NCI-H128 (cell line): ENCODE data around the gene CUL2.

ENCODE experiments used
- DNase-seq: peaks from one replicate; lab custom pipeline; 2025; ENCODE audit not compliant: unreplicated experiment; lab: John Stamatoyannopoulos, UW

Gene CUL2

DNA sequence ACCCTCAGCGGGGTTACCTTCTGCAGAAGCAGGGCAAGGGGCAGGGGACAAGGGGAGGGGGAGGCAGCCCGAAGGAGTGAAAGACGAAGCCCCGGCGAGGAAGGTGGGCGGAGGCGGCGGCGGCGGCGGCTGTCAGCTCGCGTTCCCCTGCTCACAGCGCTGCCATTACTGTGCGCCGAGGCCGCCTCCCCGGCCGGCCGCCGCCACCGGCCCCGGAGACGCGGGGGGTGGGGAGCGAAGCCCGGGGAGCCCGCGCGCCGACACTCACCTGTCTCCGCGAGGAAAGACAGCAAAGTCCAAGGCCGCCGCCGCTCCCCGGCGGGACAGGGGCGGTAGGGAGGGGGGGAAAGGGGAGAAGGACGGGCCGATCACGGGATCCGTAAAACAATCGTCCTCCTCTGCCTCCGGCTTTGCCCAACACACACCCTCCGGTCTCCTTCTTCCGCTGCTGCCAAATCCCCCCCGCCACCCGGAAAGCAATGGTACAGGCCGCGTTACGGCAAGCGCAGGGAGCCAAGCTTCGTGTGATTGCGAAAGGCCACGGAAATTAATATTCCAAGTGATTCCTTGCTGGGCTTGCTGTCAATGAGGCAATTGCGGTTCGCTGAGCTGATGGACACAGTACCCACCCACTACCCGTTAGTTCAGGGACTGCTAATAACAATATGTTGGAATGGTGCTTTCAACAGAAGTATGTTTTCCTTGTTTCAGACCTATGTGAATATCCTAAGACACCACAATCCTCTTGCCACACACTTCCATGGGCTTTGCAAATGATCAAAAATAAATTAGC, at the start of gene CUL2:
Gene CUL2 (minus strand): TSS at position 180 of the 793 bp plus-strand sequence. CDS start 19,024 bp downstream, outside the sequence.
- DNase-seq, result peak; percentile 45

DNA sequence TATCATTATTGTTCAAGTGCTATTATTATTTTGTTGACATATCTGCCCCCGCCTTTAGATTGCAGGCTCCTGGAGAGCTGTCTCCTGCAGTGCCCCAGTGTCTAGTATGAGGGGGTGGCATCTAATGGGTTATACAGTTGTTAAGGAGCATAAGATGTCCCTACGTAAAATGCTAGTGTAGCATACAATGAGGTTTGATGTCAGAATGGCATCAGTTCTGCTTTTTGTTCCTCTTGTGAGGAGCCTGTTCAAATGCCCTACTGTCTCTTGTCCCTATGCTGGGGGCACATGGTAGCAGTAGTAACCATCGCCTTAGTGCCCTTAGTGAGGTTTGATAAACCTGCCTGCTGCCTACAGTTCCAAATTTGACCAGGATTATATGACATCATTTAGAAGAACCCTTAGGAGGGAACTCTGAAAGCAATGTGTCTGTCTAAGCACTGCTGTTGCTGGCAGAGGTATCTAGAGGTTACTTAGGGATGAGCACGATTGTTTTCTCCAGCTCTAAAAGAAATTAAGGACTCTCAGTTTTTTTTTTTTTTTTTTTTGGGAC, 46.2 kb upstream of the CUL2 start:
- DNase-seq, result no peak

DNA sequence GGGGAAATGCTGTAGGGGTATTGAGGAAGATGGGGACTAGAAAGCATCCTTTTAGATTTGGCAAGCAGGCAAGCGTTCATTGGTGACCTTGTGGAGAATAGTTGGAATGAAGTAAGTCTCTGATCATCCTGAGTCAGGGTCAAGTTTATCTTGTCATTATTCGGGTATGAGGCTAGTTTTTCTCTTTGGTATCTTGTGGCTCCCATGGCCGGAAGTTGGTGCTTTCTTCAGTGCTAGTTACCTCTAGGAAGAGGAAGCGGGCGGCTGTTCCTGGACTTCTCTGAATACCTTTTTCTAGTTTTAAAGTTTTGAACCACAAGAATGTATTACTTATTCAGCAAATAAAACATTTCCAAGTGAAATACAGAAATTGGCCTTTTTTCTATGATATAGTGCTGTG, 45.7 kb upstream of the CUL2 start:
- no peak for DNase-seq

DNA sequence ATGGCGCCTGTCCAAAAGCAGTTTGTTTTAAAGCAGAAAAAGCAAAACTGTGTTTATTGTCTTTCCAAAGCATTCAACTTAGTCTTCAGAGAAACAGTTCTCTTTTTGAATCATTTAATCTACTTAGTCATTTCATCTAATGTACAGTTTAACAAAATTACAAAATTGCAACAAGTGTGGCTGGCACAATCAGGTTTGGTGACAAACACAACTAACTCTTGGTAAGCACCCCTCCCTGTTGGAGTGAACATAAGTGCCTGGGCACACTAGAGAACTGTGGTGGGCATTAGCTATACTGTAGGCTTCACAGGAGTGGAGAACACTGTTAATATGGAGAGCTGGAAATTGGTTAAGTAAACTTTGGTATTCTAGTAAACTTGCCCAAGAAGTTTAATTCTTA, 43.4 kb upstream of the CUL2 start:
- no peak for DNase-seq

DNA sequence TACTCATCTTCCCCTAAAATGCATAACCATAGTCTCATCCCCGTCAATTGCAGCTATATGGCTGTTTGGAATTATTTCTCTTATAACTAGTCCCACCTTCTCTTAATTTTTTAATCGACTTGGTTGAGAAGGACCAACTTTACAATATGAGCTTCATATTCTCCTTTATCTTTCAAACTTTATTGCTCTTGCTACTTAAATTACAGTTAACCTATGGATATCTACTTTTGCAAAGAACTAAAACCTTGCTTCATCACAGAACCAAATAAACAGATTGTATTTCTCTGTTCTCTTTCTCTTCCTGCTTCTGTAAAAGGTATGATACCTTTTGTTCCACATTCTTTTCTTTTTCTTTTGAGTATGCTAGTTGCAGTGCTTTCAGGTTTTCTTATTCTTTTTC, 42.6 kb upstream of the CUL2 start:
- no peak for DNase-seq

DNA sequence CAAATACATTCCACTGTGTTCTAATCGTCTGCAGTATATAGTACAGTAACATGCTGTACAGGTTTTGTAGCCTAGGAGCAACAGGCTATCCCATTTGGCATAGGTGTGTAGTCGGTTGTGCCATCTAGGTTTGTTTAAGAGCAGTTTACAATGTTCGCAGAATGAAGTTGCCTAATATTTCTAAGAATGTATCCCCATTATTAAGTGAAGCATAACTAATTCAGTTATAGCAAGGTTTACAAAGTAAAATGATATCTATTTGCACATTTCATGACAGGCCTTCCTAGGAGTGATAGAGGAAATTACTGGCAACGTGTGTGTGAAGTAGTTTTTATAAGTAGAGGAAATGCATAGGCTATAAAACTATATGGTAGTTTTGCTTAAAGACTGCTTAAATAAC, 40.5 kb upstream of the CUL2 start:
- DNase-seq, result no peak

DNA sequence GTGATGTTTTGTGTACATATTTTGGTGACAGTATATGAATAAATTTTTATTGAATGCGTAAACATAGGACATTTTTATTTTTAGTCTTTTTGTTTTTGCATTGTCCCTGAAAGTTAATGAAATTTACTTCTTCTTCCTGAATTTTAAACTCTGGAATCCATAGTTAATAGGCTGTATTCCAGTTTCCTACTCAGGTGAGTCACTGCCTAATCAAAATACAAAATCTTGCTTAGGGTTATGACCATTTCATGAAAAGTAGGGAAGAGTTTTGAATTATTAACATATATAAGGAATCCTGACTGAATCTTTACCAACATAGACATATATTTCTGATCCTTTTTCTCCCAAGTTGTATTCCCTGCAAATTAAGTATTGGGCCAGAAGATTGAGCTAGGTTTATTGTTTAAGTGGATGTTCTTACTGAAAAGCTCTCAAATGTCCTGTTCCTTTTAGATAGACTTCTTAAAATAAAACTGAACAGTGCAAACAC, 39.1 kb upstream of the CUL2 start:
- no peak for DNase-seq

DNA sequence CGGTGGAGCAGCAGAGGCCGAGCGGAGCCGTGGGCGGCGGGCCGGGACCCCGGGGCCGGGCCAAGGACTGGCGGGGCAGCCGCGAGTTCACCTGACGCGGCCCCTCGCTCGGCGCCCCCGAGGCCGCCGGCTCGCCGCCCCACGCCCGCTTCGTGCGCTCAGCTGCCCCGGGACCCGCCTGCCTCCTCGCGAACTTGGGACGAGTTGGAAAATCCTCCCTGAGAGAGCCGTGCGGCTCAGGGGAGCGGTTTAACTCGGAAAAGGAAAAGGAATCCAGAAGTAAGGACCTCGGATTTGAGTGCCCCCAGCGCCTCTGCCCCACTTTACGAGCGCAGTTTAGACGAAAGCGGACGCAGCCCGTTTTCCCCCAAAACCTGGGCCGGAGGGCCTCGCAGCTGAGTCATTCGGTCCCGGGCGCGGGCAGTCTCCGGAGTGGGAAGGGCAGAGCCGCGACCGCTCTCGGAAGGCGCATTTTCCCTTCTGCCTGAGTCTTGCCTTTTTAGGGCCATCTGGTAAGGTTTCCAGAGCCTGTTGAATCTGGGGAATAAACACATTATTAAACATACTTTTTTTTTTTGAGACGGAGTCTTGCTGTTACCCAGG, 37.2 kb upstream of the CUL2 start:
- DNase-seq, result no peak

DNA sequence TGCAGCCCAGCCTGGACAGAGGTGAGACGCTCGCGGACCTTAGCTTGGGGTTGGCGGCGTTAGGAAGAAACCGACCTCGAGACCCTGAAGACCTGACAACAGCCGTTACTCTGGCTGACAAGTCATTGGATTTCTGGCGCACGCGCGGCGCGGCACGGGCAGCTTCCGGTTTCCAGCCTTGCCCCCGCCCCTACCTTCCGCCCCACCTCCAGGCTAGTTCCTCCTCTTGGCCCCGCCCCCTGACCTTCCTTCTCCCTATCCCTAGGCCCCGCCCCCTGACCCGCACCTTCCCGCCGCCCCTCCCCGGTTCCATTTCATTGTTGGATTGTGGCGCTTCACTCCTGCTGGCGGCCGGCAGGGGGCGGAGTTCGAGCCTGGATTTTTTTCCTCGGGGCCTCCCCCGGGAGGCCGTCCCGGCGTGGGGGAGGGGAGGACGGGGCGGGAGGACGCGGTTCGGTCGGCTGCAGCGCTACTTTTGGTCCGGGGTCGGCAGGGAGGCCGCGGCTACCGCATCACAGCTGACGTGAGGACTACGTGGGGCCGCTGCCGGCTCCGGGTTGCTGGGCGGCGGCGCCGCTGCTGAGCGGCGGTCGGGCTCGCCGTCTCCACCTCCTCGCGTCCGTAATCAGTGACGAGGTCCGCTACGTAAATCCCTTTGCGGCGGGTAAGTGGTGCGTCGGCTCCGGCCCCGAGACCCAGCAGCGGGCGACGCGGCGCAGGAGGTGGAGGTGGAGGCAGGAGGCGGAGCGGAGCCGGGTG, 36.6 kb upstream of the CUL2 start, which contains the start of gene CREM:
Gene CREM (plus strand): TSS at position 317 of the 759 bp plus-strand sequence. CDS start 10,990 bp downstream, outside the sequence.
- DNase-seq, result peak; percentile 67

DNA sequence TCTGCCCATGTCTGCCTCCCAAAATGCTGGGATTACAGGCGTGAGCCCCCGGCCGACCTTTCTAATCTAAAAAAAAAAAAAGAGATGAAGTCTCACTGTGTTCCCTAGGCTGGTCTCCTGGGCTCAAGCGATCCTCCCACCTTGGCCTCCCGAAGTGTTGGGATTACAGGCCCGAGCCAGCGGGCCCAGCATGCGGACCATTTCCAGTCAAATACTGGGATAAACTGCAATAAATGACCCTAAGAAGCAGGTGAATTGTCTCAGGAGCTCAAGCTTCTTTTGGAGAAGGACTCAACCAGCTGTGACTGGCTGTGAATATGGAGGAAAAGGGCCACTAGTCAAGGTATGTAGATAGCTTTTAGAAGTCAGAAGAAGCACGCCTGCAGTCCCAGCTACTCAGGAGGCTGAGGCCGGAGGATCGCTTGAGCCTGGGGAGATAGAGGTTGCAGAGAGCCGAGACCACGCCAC, 36.0 kb upstream of the CUL2 start:
- DNase-seq, result no peak

DNA sequence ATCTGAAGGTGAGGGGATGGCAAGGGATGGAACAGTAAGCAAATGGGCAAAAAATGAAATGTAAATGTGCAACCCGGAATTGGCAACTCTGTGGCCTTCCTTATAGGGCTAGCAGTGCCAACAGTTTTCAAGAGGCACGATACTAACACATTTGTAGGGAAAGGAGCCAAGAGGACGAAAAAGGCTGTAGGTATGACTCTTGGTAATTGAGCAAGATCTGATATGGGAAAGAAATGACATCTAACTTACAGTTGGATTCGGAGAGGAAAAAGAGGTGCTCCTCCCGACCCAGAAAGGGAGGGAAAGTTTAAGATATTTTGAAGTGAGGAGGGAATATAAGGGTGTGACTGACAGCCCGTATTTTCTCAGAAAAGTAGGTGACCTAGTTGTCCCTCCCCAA, 34.4 kb upstream of the CUL2 start:
- DNase-seq, result no peak

DNA sequence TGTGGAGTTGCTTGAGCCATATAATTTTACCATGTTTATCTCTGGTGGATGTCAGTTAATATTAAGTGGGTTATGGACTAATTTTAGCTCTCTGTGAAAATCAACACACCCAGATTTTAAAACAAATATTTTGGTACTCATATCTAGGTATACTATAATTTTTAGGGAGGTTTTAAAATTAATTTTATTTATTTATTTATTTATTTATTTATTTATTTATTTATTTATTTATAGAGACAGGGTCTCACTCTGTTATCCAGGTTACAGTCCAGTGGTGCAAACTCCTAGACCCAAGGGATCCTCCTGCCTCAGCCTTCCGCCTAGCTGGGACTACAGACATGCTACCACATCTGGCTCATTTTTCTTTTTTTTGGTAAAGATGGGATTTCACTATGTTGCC, 29.2 kb upstream of the CUL2 start:
- no peak for DNase-seq

DNA sequence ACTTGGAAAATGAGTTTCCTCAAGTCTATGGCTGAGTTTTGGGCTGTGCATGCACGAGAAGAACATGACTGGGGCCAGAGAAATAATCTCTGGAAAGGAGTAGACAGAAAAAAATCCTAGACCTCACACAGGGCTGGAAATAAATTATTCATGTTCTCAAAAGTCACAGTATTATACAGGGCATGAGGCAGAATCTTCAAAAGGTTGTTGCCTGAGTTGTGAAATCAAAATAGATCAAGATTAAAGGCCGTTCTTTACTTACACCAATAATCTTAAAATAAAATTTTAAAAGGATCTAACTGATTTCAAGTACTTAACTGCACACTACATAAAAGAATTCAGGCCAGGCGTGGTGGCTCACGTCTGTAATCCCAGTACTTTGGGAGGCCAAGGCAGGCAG, 22.4 kb upstream of the CUL2 start:
- no peak for DNase-seq

DNA sequence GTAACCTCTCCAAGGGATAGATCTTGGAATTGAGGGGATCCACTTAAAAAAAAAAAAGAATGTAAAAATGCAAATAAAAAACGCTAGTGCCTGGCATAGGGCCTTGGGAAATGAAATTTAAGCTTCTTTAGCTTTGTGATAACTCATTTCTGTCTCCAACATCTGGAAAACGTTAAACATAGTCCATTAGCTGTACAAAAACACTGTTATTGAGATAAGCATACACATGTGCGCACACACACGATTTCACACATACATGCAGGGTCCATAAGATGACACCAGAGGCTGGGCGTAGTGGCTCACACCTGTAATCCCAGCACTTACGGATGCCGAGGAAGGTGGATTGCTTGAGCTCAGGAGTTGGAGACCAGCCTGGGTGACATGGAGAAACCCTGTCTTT, 13.7 kb upstream of the CUL2 start:
- DNase-seq, result no peak

DNA sequence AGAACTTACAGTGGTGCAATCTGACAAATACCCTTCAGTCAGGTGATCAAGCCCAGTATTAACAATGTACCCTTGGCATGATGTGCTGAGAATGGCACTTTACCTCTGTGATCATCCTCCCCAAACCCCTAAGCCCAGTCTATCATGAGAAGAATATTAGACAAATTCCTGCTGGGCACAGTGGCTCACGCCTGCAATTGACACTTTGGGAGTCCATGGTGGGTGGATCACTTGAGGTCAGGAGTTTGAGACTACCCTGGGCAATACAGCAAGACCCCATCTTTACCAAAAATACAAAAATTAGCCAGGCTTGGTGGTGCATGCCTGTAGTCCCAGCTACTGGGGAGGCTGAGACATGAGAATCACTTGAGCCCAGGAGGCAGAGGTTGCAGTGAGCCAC, 7.4 kb upstream of the CUL2 start:
- DNase-seq, result no peak

DNA sequence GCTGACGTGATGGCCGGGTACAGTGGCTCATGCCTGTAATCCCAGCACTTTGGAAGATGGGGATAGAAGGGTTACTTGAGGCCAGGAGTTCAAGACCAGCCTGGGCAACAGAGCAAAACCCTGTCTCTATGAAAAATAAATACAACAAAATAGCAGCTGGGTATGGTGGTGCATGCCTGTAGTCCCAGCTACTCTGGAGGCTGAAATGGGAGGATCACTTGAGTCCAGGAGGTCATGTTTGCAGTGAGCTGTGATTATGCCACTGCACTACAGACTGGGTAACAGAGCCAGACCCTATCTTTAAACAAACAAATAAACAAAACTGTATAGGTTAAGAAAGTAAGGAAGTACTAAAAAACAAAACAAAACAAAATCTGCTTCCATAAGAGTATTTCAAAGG, 6.2 kb upstream of the CUL2 start:
- DNase-seq, result no peak

DNA sequence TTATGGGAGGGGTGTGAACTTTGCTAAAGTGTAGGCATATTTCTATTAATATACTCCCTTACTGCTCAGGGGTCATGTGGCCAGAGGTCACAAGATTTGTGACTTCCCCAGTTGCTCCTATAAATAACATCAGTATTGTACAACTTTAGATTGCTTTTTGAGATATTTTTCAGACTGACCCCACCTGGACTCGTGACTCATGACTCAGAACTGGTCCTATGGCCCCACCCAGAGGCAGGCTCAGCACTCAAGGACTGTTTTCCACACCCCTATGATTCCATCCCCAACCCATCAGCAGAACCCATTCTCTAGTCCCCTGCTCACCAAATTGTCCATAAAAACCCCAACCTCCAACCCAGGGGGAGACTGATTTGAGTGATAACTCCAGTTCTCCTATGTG, 2.7 kb upstream of the CUL2 start:
- no peak for DNase-seq

DNA sequence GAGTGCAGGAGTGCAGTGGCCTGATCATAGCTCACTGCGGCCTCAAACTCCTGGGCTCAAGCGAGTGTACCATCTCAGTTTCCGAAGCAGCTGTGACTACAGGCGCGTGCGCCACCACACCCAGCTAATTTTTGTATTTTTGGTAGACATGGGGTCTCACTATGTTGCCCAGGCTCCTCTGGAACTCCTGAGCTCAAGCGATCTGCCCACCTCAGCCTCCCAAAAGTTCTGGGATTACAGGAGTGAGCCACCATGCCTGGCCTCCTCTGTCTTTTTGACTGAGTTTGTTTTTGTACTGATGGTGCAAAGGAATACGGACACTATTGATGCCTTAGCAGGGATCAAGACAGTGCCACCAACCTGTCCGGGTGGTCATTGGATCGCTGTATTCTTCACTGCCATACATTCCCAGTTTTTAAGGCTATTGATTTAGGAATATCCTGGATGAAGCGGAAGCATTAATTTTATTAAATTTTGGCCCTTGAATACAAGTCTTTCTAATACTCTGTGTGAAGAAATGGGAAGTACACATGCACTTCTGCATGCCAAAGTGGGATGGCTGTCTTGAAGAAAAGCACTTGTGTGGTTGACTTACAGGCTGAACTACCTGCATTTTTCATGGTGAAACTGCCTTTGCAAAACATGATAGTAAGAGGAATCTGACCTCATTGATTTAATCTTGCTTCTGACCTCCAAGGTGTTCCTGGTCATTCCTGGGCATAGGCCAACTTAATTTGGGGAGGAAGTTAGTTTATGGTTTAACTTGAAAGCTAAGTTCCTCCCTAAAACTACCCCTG, 2.1 kb upstream of the CUL2 start:
- no peak for DNase-seq

DNA sequence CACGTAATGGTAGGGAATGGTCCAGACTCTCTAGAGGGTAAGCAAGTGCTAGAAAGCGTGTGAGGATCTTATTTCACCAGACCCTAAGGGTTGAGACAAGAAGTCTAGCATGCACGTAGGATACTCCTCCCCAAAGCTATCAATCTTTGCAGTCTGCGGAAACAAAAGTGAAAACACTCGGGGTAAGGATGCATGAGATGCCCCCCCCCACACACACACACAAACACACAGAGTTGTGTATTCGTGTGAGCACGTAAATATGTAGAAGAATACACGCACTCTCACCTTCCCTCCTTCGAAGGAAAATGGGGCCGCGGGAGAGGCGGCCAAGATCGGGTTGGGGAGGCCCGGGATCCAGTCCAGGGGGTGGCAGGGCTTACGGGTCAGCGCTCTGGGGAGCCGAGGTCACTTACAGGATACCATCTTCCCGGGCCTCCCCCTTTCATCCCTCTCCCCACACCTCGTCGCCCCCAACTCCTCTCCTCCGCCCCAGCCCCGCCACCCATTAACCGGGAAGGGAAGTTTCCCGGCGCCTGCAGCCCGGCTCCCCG, 455 bp downstream of the CUL2 start:
- no peak for DNase-seq

DNA sequence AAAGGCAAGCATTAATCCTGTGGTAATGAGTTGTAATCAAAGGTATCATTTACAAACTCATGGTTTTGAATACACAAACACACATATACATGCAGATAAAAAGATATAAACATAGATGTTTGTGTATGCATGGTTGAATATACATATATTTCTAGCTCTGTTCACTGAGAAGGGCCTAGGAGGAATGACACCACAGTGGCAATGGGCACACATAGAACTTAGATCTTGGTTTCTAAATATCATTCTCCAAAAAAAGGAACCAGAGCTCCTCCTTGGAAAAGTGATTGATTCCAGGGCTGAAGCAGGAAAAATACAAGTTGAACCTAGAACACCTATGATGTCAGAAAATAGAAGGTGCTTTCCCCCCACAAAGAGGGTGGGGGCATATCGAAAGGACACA, 6.9 kb downstream of the CUL2 start:
- no peak for DNase-seq
